Inferior parietal cortex (tissue), 1 donor: Measurements from ENCODE around the gene HTRA1.
A peak's percentile ranks its signal among the peaks of the same experiment; 100 is the strongest.

Source experiments
- DNase-seq: peaks from one replicate; pipeline ENCODE4 v3.0.0-alpha.2; 2016; ENCODE audit errors: extremely low spot score

HTRA1 gene

DNA sequence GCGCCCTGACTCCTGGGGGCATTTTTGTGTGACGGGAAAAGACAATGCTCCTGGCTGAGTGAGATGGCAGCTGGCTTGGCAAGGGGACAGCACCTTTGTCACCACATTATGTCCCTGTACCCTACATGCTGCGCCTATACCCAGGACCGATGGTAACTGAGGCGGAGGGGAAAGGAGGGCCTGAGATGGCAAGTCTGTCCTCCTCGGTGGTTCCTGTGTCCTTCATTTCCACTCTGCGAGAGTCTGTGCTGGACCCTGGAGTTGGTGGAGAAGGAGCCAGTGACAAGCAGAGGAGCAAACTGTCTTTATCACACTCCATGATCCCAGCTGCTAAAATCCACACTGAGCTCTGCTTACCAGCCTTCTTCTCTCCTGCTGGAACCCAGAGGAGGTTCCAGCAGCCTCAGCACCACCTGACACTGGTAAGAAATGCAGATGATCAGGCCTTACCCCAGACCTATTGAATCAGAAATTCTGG, 6.7 kb upstream of the HTRA1 start, which contains the start of gene ARMS2:
Gene ARMS2 (plus strand): TSS at position 51 of the 478 bp plus-strand sequence. CDS start 75 bp downstream, at position 126.
- no peak for DNase-seq

DNA sequence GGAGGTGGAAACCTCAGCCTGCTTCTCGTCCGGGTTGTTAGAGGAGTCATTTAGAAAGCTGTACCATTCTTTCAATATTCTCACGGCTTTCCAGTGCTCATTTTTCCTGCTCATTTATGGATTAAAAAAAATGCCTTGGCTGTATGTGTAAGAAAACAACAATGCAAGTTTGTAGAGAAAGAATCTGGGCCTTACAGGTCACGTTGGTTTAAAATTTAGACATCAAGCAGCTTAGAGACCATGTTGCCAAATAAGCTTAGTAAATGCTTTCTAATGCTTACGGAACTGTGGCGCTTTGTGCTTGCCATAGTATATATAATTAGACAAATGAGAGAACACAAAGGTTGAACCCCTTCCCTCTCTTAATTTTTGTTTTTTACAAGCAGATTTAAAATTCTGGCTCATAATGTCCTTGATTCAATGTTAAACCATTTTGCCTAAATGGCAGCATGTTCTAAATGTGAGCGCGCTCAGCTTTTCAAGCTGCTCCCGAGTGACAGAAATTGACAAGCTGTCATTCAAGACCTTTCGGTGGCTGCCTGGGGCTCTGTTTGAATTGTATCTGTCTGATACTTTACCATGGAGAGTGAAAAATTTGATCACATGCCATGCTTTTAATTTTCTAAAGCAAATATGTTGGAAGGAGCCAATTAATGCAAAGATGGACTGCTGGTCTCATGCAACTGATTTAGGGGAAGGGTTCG, 5.8 kb upstream of the HTRA1 start:
- no peak for DNase-seq

DNA sequence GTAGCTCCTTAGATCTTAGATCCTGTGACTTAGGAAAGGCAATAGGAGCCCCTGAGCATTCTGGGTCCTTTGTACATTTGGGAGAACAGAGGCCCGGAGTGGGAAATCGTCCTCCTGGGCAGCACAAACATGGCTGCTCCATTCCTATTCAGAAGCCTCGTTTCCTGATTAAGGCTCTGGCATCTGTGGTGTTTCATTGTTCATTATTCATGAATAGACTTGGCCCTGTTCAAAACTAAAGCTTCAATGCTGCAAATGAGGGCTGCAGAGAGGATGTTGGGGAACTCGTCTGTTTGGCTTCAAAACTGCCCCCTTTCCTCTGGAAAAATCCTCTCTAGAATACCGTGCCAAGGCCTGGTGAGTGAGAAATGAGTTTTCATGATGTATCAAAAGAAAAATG, 3.4 kb upstream of the HTRA1 start:
- DNase-seq, result no peak

DNA sequence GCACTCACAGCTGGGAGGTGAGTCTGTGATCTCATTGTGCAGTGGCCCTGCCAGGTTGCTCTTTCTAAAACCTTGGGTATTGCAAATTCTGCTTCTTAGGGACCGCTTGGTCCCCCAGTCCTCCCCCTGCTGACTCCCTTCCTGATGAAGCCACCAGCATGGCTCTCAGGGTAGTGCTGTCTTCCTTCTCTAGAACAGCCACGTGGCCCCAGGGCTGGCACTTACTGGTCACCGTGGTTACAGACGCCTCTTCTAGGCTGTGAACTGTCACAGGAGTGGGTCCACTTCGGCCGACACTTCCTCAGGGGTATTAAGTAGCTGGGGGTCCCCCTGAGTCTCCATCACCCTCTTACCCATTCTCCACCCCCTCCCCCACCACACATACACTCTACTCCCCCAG, 2.7 kb upstream of the HTRA1 start:
- no peak for DNase-seq

DNA sequence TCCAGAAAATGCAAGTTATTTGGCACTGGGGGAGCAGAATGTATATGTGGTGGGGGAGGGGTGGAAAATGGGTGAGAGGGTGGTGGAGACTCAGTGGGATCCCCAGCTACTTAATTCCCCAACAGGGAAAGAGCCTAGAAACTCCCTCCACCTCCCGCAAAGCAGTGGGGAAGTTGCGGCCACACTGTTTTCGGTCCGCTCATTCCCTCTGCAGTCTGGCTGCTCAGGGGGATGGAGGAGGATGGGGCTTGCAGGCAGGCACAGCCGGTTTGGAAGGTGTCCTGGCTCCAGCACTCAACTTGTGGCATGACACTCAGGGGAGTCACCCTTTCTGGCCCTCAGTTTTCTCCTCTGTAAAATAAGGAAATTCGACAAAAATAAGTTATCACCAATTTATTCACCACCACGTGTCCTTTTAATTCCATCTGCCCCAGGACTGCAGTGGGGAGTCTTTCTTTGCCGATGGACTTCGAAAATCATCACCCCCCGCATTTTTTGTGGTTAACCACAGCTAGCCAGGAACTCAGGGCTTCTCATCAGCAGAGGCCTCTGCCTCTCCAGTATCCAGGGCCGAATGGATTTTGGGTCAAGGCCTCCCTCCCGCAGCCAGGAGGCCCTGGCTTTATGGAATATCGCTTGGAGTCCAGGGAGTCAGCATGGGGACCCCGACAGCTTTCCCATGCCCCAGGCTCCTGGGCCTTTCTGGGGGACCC, 1.6 kb upstream of the HTRA1 start:
- no peak for DNase-seq

DNA sequence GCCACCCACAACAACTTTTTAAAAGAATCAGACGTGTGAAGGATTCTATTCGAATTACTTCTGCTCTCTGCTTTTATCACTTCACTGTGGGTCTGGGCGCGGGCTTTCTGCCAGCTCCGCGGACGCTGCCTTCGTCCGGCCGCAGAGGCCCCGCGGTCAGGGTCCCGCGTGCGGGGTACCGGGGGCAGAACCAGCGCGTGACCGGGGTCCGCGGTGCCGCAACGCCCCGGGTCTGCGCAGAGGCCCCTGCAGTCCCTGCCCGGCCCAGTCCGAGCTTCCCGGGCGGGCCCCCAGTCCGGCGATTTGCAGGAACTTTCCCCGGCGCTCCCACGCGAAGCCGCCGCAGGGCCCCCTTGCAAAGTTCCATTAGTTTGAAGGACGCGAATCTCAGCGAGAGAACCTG, 461 bp upstream of the HTRA1 start:
- DNase-seq, result no peak

DNA sequence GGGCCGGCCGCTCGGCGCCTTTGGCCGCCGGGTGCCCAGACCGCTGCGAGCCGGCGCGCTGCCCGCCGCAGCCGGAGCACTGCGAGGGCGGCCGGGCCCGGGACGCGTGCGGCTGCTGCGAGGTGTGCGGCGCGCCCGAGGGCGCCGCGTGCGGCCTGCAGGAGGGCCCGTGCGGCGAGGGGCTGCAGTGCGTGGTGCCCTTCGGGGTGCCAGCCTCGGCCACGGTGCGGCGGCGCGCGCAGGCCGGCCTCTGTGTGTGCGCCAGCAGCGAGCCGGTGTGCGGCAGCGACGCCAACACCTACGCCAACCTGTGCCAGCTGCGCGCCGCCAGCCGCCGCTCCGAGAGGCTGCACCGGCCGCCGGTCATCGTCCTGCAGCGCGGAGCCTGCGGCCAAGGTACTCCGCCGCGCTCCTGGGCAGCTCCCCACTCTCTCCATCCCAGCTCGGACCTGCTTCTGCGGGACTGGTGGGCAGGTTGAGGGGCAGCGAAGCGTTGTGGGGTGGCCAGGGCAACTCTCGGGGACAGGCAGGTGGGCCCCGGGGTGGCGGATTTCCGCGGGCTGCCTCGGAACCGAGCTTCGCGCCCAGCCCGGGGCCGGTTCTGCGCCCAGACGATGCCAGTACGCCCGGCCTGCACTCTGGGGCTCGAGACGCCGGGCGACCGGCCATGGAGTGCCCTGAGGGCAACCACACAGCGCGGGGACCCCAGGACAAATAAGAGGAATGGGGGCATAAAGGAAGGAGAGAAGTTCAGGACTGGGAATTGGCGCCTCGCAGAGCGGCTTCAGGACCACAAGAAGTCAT, 578 bp downstream of the HTRA1 start:
- no peak for DNase-seq

DNA sequence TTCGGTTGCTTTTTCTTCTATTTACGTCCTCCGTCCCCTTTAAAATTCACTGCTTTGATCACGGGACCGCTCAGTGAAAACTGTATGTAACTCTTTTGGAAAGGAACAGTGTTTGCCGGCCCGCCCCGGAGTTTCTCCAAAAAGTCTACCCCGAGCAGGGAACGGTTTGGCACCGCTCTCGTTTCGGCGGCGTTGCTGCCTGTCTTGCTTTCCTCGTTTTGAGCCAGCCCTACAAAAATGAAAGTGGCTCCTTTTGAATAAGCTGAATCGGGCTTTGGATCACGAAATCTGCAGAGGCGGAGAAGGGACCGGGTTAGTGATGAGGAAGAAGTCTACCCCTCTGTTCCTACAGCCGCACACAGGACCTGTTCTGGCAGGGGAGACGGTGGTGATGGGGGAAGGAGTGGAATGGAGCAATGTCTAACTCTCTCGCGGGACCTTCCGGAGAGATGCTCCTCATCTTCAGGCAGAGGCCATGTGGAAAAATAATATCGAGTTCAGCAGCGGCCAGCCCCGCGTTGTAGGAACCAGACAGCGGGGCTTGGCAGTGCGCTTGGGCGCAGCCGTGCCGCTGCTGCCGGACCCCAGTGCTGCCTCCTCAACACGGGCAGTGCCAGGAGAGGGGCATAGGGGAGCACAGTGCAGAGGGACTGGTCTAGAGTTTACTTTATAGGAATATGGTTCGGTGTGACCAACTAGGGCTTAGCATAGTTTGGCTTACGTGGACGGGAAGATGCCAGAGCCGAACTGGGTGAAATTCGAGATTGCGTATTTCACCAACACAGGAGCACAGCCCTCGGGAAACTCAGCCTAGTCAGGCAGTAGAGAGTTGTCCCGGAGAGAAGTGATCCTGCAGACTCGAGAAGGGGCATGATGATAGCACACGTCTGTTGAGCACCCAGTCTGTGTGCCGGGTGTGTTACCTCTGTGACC, 1.4 kb downstream of the HTRA1 start:
- DNase-seq, result no peak

DNA sequence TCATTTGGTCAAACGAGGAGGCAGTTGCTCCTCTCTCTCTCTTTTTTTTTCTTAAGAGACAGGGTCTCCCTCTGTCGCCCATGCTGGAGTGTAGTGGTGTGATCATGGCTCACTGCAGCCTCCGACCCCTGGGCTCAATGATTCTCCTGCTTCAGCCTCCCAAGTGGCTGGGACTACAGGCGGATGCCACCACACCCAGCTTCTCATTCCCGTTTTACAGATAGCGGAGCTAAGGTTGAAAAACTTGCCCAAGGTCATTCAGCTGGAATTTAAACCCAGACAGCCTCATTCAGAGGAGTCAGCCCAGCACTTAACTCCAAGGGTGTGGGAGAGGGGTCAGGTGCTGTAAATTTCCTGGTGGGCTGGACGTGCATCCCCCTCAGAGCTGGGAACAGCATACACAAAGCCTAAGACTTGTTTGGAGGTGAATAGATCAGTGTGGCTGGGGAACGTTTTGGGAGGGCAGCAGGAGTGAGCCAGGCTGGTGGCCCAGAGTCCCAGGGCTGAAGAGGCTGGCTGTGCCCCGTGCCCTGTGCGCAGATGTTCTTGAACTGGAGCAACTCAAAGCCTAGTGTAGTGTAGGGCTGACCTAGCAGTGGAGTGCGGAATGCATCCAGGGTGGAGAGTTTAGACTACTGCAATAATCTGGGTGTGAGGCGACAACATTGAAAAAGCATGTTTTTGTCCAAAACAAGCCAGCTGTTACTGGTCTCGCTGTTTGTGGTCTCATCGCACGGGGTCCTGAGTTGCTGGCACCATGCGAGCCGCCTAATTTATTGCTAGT, 2.3 kb downstream of the HTRA1 start:
- DNase-seq, result no peak

DNA sequence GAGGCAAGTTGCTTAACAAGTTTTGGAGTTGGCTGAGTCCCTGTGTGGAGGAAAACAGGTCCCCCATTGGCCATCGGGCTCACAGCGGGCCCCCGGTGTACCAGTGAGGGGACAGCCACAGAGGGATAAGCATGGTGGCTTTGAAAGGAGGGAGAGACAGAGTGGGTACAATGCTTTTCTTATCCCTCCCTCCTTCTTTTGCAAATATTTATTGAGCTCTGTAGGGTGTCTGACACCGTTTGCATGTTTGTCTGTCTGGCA, 2.8 kb downstream of the HTRA1 start:
- DNase-seq, result no peak

DNA sequence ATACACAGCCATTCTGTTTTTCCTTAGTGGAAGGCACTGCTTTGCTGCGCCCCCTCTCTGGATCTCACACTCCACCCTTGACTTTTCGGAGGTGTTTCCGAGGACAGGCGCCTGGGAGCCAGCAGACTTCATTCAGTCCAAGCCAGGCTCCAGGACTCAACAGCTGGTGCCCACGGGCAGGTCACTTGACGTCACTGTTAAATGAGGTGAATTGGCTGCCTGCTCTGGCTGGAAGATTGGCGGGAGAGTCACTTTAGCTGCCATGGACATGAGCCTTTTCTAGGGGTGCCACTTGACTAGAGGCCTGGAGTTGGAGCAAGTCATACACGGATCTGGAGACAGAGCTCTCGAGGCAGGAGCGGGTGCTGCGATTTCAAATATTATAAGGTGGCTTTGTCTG, 3.2 kb downstream of the HTRA1 start:
- DNase-seq, result no peak

DNA sequence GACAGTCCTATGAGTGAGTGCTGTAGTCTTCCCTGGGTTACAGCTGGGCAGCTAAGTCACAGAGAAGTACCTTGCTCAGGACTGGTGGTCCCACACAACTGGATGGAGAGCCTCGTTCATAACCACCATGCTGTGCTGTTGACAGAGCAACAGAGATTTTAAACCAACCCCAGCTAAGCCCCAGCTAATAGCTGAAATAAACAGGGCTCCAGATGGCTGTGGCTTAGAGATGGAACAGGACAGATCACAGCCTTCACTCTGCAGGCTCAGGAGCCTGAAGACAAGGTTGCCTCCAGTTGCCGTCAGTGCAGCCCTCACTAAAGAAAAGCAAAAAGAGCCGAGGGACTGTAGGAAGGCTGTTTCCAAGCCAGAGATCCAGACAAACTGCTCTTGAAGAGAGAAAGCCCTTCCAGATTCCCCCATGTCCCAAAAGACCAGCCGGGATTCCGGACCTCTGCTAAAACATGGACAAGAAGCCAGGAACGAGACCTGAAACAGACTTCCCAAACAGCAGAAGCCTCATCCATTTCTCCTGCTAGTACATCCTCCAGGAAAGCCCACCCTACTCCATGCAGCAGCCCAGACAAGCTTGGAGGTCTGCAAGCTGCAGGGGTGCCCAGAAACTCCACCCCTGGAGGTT, 4.2 kb downstream of the HTRA1 start:
- no peak for DNase-seq

DNA sequence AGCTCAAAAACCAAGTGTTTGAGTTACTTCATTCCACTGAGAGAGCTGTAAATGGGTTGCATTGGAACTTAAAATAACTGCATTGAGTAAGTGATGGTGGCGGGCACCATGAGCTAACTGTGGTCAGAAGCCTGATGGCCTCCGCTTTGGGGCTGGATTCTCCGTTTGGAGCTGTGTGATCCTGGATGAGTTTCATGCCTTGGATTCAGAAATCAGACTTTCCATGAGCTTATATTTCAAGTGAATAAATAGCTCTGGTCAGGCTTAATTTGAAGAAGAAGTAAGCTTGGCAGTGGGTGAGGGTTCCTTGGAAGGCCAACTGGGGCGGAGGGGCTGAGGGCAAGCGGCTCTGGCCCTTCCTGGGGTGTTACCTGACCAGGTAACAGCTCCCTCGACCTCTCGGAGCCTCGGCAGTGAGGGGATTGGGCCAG, 5.6 kb downstream of the HTRA1 start:
- DNase-seq, result no peak

DNA sequence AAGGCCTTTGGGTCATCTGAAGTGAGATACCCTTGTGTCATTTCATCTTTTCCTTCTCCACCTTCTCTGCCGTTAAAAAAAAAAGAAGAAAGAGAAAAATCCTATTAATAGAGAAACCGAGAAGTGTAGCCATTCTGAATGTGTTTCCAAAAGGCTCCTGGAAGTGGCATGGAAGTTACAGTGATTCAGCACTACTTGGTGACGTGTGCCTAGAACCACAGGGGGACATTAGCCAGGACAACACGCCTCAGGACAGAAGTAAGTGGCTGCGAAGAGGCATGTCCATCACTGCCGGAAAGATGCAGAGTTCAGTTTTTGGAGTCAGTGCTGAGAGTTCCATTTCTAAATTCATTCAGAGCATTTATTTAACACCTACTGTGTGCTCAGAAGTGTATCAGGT, 6.3 kb downstream of the HTRA1 start:
- no peak for DNase-seq

DNA sequence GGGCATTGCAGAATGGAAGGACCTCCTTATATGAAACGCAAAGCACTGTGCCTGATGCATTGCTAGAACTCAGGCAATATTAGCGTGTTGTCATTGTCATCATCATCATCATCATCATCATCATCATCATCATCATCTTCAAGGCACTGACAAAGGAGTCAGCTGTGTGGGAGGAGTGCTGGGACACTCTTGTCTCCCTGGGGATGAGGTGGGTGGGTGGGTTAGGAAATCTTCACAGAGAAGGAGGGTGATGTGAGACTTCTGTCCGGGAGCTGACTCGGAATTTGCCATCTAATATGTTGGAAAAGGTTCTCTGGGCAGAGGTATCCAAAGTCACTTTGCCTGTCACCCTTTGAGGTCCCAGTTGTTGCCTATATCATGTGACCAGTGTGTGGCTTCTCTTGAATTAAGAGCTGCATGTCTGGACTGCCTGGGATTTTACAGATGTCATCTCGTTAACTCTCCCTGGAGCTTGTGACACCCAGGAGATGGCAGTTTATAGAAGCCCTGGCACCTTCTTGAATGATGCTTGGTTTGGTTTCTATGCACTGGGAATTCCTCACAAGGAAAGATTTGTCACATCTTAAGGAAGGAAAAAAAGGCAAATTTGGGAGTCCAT, 7.1 kb downstream of the HTRA1 start:
- no peak for DNase-seq

DNA sequence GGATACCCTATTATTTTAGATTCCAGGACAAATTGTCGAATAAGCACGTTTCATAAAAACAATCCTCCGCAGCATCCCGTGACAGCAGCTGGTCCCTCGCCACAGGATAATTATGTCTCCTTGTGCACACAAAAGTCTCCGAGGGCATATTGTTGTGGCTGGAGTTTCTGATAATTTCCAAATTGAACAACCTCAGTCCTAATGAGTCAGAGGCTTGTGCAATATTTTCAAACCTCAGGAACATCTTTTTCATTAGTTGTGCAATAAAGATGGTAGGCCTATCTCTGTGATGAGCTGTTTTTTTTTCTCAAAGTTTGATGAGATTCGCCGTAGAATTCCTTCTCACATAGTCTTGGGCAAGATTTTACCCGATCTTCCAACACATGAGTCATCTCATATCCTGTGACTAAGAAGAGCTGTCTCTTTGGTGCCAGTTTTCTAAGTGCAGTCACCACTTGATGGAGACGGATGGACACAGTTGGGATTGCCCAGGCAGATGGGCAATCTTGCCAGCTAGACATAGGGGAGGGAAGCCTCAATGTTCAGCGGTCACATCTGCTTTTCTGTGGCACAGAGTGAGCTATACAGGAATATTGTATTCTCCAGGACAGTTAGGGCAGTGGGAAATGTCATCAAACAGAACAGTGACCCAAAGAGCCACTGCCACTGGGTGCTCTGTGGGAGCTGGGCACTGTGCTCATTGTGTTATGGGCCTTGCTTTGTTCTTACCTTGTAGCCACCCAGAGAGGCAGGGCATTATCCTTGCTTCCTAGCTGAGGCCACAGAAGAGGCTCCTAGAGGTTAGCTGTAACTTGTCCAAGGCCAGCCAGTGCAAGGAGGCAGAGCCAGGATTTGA, 7.8 kb downstream of the HTRA1 start:
- peak; percentile 68 for DNase-seq

DNA sequence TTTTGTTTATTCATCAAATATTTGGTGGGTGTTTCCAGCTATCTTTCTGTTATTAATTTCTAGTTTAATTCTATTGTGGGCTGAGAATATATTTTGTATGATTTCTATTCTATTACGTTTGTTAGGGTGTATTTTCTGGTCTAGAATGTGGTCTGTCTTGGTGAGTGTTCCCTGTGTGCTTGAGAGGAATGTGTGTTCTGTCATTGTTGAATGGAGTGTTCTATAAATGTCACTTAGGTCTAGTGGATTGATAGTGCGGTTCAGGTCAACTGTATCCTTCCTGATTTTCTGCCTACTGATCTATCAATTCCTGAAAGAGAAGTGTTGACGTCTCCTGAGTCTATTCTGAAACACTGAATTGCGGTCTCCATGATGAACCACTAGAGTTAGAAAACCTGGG, 8.5 kb downstream of the HTRA1 start:
- DNase-seq, result no peak

DNA sequence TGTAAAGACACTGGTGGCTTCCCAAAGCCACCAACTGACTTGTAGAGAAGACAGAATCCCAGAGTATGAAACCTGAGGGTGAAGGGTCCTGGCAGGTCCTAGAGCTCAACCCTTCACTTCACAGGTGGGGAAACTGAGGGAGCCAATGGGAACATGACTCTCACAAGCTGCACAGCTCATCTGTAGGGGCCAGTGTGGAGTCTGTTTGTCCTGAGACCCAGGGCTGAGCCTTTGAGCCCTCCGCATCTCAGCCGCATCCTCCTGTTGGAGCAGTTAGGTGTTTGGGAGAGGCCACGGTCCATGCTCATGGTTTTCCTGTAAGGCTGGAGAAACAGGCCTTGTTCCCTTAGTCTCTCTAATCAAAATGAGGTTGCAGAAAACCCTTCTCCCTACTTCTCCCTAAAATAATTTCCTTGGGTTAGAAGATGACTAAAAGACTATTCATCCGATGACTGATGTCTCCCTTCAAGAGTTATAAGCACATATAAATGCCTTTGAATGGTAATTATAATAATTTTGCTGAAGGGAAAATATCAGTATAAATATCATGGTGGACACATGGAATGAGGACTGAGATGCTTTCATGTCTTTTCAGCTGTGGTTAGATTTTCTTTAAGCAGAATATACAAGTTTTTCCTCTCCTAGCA, 10.3 kb downstream of the HTRA1 start:
- no peak for DNase-seq
